ENCODE results near the gene NELFB. TPM values are rescaled to one million over a fixed set of nuclear protein-coding genes. Genes with fewer than 3 reads are reported as not detected.

NELFB gene
- total and polyA plus RNA-seq, 9 of the 15 experiments (the other 6 are each of a cell fraction or from before 2014, with no cell fraction given): 0.24 to 84.0 (median 29.7) TPM

GRCh38 chr9:137316012-137316981 is 61.2 kb downstream of the NELFB start (continued):
- no peak for TF ChIP-seq SMAD2 (IDR thresholded peaks at IDR 0.05; ENCODE audit: low read depth, low read length)
- TF ChIP-seq ZZZ3 (IDR thresholded peaks at IDR 0.05): no peak
- TF ChIP-seq STAT5B (CRISPR knock-in tag; IDR thresholded peaks at IDR 0.05): no peak
- TF ChIP-seq GMEB1 (CRISPR knock-in tag; IDR thresholded peaks at IDR 0.05): 0 out of 2 replicates have a peak, but pooled peaks have one; percentile 22
- no peak for TF ChIP-seq ZBTB43 (CRISPR knock-in tag; IDR thresholded peaks at IDR 0.05)
- no peak for TF ChIP-seq RBM34 (IDR thresholded peaks at IDR 0.05; ENCODE audit: borderline replicate concordance, insufficient read depth, low read length)
- TF ChIP-seq ZFX (CRISPR knock-in tag; IDR thresholded peaks at IDR 0.05): peak; percentile 85
- peak; percentile 50; the same call in 1 of the 2 replicates for TF ChIP-seq ZBTB40 (IDR thresholded peaks at IDR 0.05)
- peak; percentile 40; the same call in 1 of the 2 replicates for TF ChIP-seq ZBTB40 (CRISPR knock-in tag; IDR thresholded peaks at IDR 0.05)
- TF ChIP-seq PKNOX1 (IDR thresholded peaks at IDR 0.05): no peak
- 0 out of 2 replicates have a peak, but pooled peaks have one; percentile 20 for TF ChIP-seq CREB1 (IDR thresholded peaks at IDR 0.05)
- TF ChIP-seq CREB1 (CRISPR knock-in tag; IDR thresholded peaks at IDR 0.05): no peak; the same call in 1 of the 2 replicates
- TF ChIP-seq ZNF263 (CRISPR knock-in tag; IDR thresholded peaks at IDR 0.05; ENCODE audit: borderline replicate concordance): no peak
- no peak for TF ChIP-seq ZNF764 (CRISPR knock-in tag; IDR thresholded peaks at IDR 0.05; ENCODE audit: low read depth)
